ENCODE results near the gene CHN2.

- TF ChIP-seq, protein P1, sequence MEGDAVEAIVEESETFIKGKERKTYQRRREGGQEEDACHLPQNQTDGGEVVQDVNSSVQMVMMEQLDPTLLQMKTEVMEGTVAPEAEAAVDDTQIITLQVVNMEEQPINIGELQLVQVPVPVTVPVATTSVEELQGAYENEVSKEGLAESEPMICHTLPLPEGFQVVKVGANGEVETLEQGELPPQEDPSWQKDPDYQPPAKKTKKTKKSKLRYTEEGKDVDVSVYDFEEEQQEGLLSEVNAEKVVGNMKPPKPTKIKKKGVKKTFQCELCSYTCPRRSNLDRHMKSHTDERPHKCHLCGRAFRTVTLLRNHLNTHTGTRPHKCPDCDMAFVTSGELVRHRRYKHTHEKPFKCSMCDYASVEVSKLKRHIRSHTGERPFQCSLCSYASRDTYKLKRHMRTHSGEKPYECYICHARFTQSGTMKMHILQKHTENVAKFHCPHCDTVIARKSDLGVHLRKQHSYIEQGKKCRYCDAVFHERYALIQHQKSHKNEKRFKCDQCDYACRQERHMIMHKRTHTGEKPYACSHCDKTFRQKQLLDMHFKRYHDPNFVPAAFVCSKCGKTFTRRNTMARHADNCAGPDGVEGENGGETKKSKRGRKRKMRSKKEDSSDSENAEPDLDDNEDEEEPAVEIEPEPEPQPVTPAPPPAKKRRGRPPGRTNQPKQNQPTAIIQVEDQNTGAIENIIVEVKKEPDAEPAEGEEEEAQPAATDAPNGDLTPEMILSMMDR (conservative IDR thresholded peaks at IDR 0.05; ENCODE audit: low read depth, low read length), result no peak
- no peak for TF ChIP-seq EZH2 (IDR thresholded peaks at IDR 0.05; ENCODE audit: borderline replicate concordance, low read depth, low read length, poor library complexity, severe bottlenecking)
Measured at GRCh38 chr7:29496355-29497020, 301.9 kb downstream of the CHN2 start.

Data from A673 (cell line).